ENCODE data around the gene SPR. TPM values are rescaled to one million over a fixed set of nuclear protein-coding genes. Genes with fewer than 3 reads are reported as not detected.

The SPR gene
- total RNA-seq, 6 experiments from 2014 or later: 48.6 to 90.2 (median 68.5) TPM

DNA sequence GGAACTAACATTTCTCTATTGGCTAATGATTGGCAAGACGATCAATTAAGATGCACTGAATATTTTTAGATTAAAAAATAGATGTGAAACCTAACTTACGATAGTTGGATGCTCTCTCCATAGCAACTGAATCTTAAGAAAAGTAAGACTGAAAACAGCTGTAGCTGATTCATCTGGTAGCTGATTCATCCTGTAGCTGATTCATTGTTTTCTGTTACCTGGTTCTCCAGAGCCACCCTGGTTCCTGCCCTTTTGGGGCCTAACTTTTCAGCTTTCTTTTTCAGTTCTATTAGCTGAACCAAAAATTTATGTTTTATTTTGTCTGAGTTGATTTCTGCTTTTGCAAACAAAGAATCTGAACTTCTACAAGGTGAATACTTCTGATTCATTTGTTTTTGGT lies 22.7 kb upstream of the SPR start:
- intact Hi-C loops (cut with DNase I): loop anchor here in 1 of 2 donors (5.0 kb wide), 1 partner anchor 97 kb away; no protein-coding TSS in a partner anchor
- no peak for ATAC-seq
- whole genome bisulfite sequencing (ENCODE audit: insufficient coverage, low coverage, low lambda C conversion rate, missing lambda C conversion rate): 28% methylated on average over 2 of the region's 2 CpGs

DNA sequence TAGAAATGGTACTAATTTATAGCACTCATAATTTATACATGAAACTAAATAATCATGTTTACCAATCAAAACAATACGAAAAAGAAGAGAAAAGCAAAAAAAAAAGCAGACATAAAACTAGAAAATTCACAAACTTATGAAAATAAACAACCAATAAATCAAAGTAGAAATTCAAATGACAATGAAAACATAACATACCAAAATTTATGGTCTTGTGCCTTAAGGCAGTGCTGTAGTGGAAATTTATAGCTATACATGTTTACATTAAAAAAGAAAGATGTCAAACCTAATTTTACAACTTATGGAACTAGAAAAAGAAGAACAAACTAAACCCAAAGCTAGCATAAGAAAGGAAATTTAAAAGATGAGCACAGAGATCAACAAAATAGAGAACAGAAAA lies 16.1 kb upstream of the SPR start:
- DNase-seq (no peak), ATAC-seq (no peak)
- Histone ChIP-seq H3K4me3 (no peak overlapping the region), H3K27me3 (no peaks in the 10 kb centered on the region), H3K36me3 (no peaks in the 10 kb centered on the region), H3K4me1 (no peaks in the 10 kb centered on the region), H3K27ac (no peak overlapping the region), H3K9me3 (no peaks in the 10 kb centered on the region)
- intact Hi-C loops (cut with DNase I): no loop called here
- TF ChIP-seq POLR2A (IDR thresholded peaks at IDR 0.05): no peak
- TF ChIP-seq, protein P1, sequence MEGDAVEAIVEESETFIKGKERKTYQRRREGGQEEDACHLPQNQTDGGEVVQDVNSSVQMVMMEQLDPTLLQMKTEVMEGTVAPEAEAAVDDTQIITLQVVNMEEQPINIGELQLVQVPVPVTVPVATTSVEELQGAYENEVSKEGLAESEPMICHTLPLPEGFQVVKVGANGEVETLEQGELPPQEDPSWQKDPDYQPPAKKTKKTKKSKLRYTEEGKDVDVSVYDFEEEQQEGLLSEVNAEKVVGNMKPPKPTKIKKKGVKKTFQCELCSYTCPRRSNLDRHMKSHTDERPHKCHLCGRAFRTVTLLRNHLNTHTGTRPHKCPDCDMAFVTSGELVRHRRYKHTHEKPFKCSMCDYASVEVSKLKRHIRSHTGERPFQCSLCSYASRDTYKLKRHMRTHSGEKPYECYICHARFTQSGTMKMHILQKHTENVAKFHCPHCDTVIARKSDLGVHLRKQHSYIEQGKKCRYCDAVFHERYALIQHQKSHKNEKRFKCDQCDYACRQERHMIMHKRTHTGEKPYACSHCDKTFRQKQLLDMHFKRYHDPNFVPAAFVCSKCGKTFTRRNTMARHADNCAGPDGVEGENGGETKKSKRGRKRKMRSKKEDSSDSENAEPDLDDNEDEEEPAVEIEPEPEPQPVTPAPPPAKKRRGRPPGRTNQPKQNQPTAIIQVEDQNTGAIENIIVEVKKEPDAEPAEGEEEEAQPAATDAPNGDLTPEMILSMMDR (IDR thresholded peaks at IDR 0.05): no peak
- 21% methylated on average over 1 of the region's 1 CpG for WGBS (ENCODE audit: insufficient coverage, low coverage, low lambda C conversion rate, missing lambda C conversion rate)

More for the DNA sequence above, 22.7 kb upstream of the SPR start:
- H3K4me1 ChIP-seq: peaks cover 0 to 5% (median 0%) of the 10 kb centered on the region in 4 donors
- no peaks in the 10 kb centered on the region for H3K9me3 ChIP-seq
- TF ChIP-seq POLR2A (IDR thresholded peaks at IDR 0.05): no peak
- TF ChIP-seq, protein P1 (IDR thresholded peaks at IDR 0.05): no peak
- H3K27ac ChIP-seq: no peak overlapping the region
- no peaks in the 10 kb centered on the region for H3K36me3 ChIP-seq
- no peak for DNase-seq
- no peaks in the 10 kb centered on the region for H3K27me3 ChIP-seq
- no peak overlapping the region for H3K4me3 ChIP-seq

DNA sequence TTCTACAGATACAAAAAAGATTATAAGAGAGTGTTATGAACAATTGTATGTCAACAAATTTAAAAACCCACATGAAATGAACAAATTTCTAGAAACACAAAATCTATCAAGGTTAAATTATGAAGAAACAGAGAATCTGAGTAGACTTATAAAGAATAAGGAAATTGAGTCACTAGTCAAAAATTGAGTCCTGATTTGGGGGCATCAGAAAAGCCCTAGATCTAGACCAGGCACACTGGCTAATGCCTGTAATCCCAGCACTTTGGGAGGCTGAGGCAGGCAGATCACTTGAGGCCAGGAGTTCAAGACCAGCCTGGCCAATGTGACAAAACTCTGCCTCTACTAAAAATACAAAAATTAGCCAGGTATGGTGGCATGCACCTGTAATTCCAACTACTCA lies 15.3 kb upstream of the SPR start:
- H3K27me3 ChIP-seq: no peaks in the 10 kb centered on the region
- no peak overlapping the region for H3K4me3 ChIP-seq
- no peak overlapping the region for H3K27ac ChIP-seq
- no peaks in the 10 kb centered on the region for H3K36me3 ChIP-seq
- intact Hi-C loops (cut with DNase I): no loop called here
- TF ChIP-seq, protein P1 (IDR thresholded peaks at IDR 0.05): no peak
- TF ChIP-seq POLR2A (IDR thresholded peaks at IDR 0.05): no peak
- DNase-seq (no peak), ATAC-seq (no peak)
- no peaks in the 10 kb centered on the region for H3K4me1 ChIP-seq
- H3K9me3 ChIP-seq: no peaks in the 10 kb centered on the region

DNA sequence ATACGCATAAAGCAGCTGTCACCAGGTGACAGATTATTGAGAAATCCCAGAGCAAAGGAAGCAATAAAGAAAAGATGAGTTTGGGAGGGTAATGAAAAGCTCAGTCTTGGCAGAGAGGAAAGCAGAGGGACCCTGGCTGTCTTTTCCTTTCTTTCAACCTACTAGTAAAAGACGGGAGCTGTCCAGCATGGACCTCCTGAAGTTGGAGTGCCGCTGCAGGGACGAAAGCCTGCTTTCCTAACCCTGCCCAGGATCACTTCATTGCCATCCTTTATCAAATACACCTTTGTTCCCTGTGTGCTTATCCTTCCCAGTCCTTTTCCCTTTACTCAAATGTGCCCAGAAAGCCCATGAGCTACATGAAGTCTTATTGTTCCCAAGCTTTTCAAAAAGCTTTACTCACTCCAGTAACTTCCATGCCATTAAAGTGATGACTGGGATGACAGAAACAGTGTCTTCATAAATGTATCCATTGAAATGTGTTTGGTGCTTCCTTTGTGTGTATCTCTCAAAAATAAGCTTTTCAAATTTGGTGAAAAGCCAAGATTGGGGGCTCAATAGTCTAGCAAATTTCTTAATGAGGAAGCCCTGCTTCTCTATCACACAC lies 3.7 kb upstream of the SPR start:
- peaks cover 0 to 15% (median 6%) of the 10 kb centered on the region in 4 donors for H3K4me1 ChIP-seq
- H3K36me3 ChIP-seq: no peaks in the 10 kb centered on the region
- intact Hi-C loops (cut with DNase I): no loop called here
- H3K27ac ChIP-seq: no peak overlapping the region
- ATAC-seq: no peak
- 11% methylated on average over 4 of the region's 4 CpGs for WGBS (ENCODE audit: insufficient coverage, low coverage, low lambda C conversion rate, missing lambda C conversion rate)
- H3K4me3 ChIP-seq: no peak overlapping the region
- DNase-seq: no peak
- H3K27me3 ChIP-seq: no peaks in the 10 kb centered on the region
- no peaks in the 10 kb centered on the region for H3K9me3 ChIP-seq
- no peak for TF ChIP-seq POLR2A (IDR thresholded peaks at IDR 0.05)
- TF ChIP-seq, protein P1 (IDR thresholded peaks at IDR 0.05): no peak

Data from right lobe of liver (tissue), 6 donors.